ENCODE results near the gene DPH3. TPM values are rescaled to one million over a fixed set of nuclear protein-coding genes. Genes with fewer than 3 reads are reported as not detected.

DPH3 gene
- total and polyA plus RNA-seq, 10 of the 15 experiments (the other 5 are each of a cell fraction or from before 2014, with no cell fraction given), result 10.8 to 71.8 (median 23.4) TPM

DNA sequence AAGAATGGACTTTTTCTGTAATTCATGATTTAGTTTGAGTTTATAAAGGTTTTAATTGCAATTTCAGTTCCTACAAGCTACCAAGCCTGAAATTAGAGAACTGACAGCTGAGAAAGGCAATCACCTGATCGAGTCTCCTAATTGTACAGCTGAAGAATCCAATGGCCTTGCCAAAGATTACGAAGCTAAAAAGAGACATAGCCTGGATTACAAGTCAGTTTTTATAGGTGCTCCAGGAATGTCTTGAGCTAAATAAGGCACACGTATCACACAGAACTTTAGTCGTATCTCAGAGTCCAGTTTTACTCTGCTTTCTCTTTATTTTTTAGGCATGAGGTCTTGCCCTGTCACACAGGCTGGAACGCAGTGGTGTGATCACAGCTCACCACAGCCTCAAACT lies 6.6 kb downstream of the DPH3 start:
- DNase-seq (ENCODE audit: low read depth, low spot score) (no peak), ATAC-seq (no peak), FAIRE-seq (no peak)
- Histone ChIP-seq H3K79me2 (ENCODE audit: control insufficient read depth, insufficient read depth, low read length) (peaks cover 7% of the 10 kb centered on the region), H3K9me3 (replicated peaks; ENCODE audit: control insufficient read depth, insufficient read depth, low read length) (no peaks in the 10 kb centered on the region), H3K4me2 (ENCODE audit: control insufficient read depth, insufficient read depth) (no peak overlapping the region), H4K20me1 (ENCODE audit: control insufficient read depth, insufficient read depth) (no peaks in the 10 kb centered on the region), H3K27me3 (replicated peaks in 1 of 2; ENCODE audit: control insufficient read depth in 2 of 2, insufficient read depth in 2 of 2, low read length in 1 of 2) (no peaks in the 10 kb centered on the region), H3K9ac (ENCODE audit: control insufficient read depth, insufficient read depth, low read length) (no peak overlapping the region), H2AFZ (ENCODE audit: control insufficient read depth, low read depth, low read length) (no peak overlapping the region), H3K27ac (ENCODE audit: control insufficient read depth, insufficient read depth) (no peak overlapping the region), H3K4me3 (no peak overlapping the region), H3K36me3 (ENCODE audit: control insufficient read depth in 2 of 2, insufficient read depth in 2 of 2, low read length in 1 of 2) (peaks cover 0 to 2% of the 10 kb centered on the region in 2 experiments; a peak in 2 of 4 replicates), H3K4me1 (ENCODE audit: control insufficient read depth, insufficient read depth, low read length) (peaks cover under 1% of the 10 kb centered on the region; the same call in 1 of the 2 replicates)
- intact Hi-C loops (cut with micrococcal nuclease; ENCODE audit: unreplicated experiment) (no loop called here), in situ Hi-C loops (cut with MboI) (no loop called here)
- BruUV-seq (replicated peaks), result no TSS peak
- SMC1A ChIA-PET (ENCODE audit: uncharacterized antibody, unreplicated experiment), result interaction anchor here (0.8 to 1.2 kb wide), 3 partner anchors 11 to 147 kb away, joined by 3 to 4 read pairs (median 3); no protein-coding TSS in a partner anchor
- 85% methylated on average over 5 of the region's 5 CpGs for WGBS (ENCODE audit: insufficient coverage, insufficient replicate concordance, low lambda C conversion rate, missing lambda C conversion rate)
- no peak for TF ChIP-seq ZNF24 (IDR thresholded peaks at IDR 0.05)
- TF ChIP-seq ELK1 (IDR thresholded peaks at IDR 0.05; ENCODE audit: low read depth, low read length), result no peak
- no peak for TF ChIP-seq CREB1 (IDR thresholded peaks at IDR 0.05; ENCODE audit: low read depth)
- TF ChIP-seq STAT1 (conservative IDR thresholded peaks at IDR 0.05), result no peak
- no peak for TF ChIP-seq CBX3 (IDR thresholded peaks at IDR 0.05; ENCODE audit: borderline replicate concordance, low read depth)
- no peak for TF ChIP-seq SRF (IDR thresholded peaks at IDR 0.05; ENCODE audit: low read depth in 2 of 2, low read length in 2 of 2)
- TF ChIP-seq ZBTB40 (IDR thresholded peaks at IDR 0.05; ENCODE audit: borderline replicate concordance), result no peak
- no peak for TF ChIP-seq RUNX3 (IDR thresholded peaks at IDR 0.05; ENCODE audit: low read length)
- POLR2A ChIA-PET, result interaction anchor here (0.6 kb wide), 1 partner anchor 198 kb away, joined by 3 read pairs; no protein-coding TSS in a partner anchor
- RAD21 ChIA-PET (ENCODE audit: unreplicated experiment), result no interaction called here
- CTCF ChIA-PET, result interaction anchor here (0.5 to 2.3 kb wide), 2 partner anchors 10 to 207 kb away, joined by 3 to 13 read pairs; no protein-coding TSS in a partner anchor

Measured in GM12878 (cell line).